Neural progenitor cell (in vitro differentiated cells): Measurements from ENCODE around the gene GPR149.

ENCODE experiments used
- CTCF ChIP-seq: fragments of 200-600 bp; sonication (generic); IDR thresholded peaks from 2 replicates; pipeline ENCODE4 v1.5.1; 2017; ENCODE audit warnings: antibody characterized with exemption, mild to moderate bottlenecking
- EZH2 ChIP-seq: fragments of 200-600 bp; sonication (generic); IDR thresholded peaks from 2 replicates; pipeline ENCODE4 v1.6.1; 2017; ENCODE audit warnings: antibody characterized with exemption, mild to moderate bottlenecking, moderate library complexity
- EZH2phosphoT487 ChIP-seq: fragments of 200-600 bp; sonication (generic); IDR thresholded peaks from 2 replicates; pipeline ENCODE4 v1.6.1; 2017; ENCODE audit warnings: antibody characterized with exemption

GRCh38 chr3:154314152-154314551, 115.8 kb downstream of the GPR149 start:
- TF ChIP-seq CTCF (peak; percentile 31), EZH2 (no peak), EZH2phosphoT487 (no peak)
